Liver (tissue), 10 donors: ENCODE measurements around the gene THADA. TPM values are rescaled to one million over a fixed set of nuclear protein-coding genes. Genes with fewer than 3 reads are reported as not detected.

Experiments used
- DNase-seq: peaks from one replicate; pipeline ENCODE4 v3.0.0-alpha.2; 2017; ENCODE audit warnings: low spot score
- H3K27ac ChIP-seq, 2 donors: one replicate each; pipeline ENCODE4 v1.7.0; 2013; ENCODE audit warnings: inconsistent platforms in 2 of 2, low read length in 2 of 2, control low read depth in 1 of 2, low read depth in 1 of 2, mild to moderate bottlenecking in 1 of 2
- H3K27me3 ChIP-seq, 4 donors: one replicate each; pipeline versions ENCODE4 v1.6.1 to v1.7.0; 2013; ENCODE audit warnings: low read length in 3 of 4, inconsistent platforms in 1 of 4, mild to moderate bottlenecking in 1 of 4, moderate library complexity in 1 of 4; ENCODE audit not compliant: control insufficient read depth in 4 of 4, insufficient read depth in 4 of 4
- H3K36me3 ChIP-seq, 4 donors: one replicate each; pipeline versions ENCODE4 v1.6.1 to v1.7.0; 2013; ENCODE audit warnings: low read length in 3 of 4, mild to moderate bottlenecking in 3 of 4, low read depth in 1 of 4, moderate library complexity in 1 of 4; ENCODE audit not compliant: control insufficient read depth in 4 of 4, insufficient read depth in 3 of 4
- H3K4me1 ChIP-seq, 4 donors: one replicate each; pipeline versions ENCODE4 v1.6.1 to v1.7.0; 2013; ENCODE audit warnings: low read length in 3 of 4, mild to moderate bottlenecking in 3 of 4, moderate library complexity in 1 of 4; ENCODE audit not compliant: control insufficient read depth in 4 of 4, insufficient read depth in 4 of 4
- H3K4me3 ChIP-seq, 3 donors: one replicate each; pipeline versions ENCODE4 v1.6.1 to v1.7.0; 2013; ENCODE audit warnings: low read length in 3 of 3, control low read depth in 1 of 3, low read depth in 1 of 3, mild to moderate bottlenecking in 1 of 3
- H3K9ac ChIP-seq, 2 donors: one replicate each; pipeline ENCODE4 v1.7.0; 2013; ENCODE audit warnings: low read length in 2 of 2, mild to moderate bottlenecking in 2 of 2, moderate library complexity in 2 of 2, control low read depth in 1 of 2, low read depth in 1 of 2
- H3K9me3 ChIP-seq, 4 donors: one replicate each; pipeline versions ENCODE4 v1.6.1 to v1.7.0; 2013; ENCODE audit warnings: low read length in 3 of 4; ENCODE audit not compliant: control insufficient read depth in 4 of 4
- ATF3 ChIP-seq: IDR thresholded peaks from 2 replicates; pipeline ENCODE4 v1.6.1; 2016; ENCODE audit warnings: antibody characterized with exemption
- CTCF ChIP-seq: fragments of 150-350 bp; IDR thresholded peaks from 2 replicates; pipeline ENCODE4 v1.5.1; 2017; ENCODE audit warnings: improper control_type of control experiment, low read depth, low read length; ENCODE audit not compliant: missing input control
- FOXA2 ChIP-seq: IDR thresholded peaks from 2 replicates; pipeline ENCODE4 v1.6.1; 2016; ENCODE audit warnings: antibody characterized with exemption
- GABPA ChIP-seq, 2 donors: IDR thresholded peaks in 1 of 2; conservative IDR thresholded peaks in 1 of 2; 2 replicates each; pipeline ENCODE4 v1.6.1; 2016; ENCODE audit warnings: antibody characterized with exemption in 2 of 2, mild to moderate bottlenecking in 1 of 2, moderate library complexity in 1 of 2
- HNF4A ChIP-seq, 2 donors: conservative IDR thresholded peaks; 2 replicates each; pipeline ENCODE4 v1.6.1; 2016; ENCODE audit warnings: antibody characterized with exemption in 2 of 2, mild to moderate bottlenecking in 2 of 2
- HNF4G ChIP-seq: IDR thresholded peaks from 2 replicates; pipeline ENCODE4 v1.6.1; 2016; ENCODE audit warnings: antibody characterized with exemption
- JUND ChIP-seq, 2 donors: IDR thresholded peaks; 2 replicates each; pipeline ENCODE4 v1.6.1; 2016; ENCODE audit warnings: antibody characterized with exemption in 2 of 2
- MAX ChIP-seq: IDR thresholded peaks from 2 replicates; pipeline ENCODE4 v1.6.1; 2016; ENCODE audit warnings: antibody characterized with exemption
- NR2F2 ChIP-seq: IDR thresholded peaks from 2 replicates; pipeline ENCODE4 v1.6.1; 2016; ENCODE audit warnings: antibody characterized with exemption
- RAD21 ChIP-seq, 2 donors: IDR thresholded peaks; 2 replicates each; pipeline ENCODE4 v1.6.1; 2016; ENCODE audit warnings: antibody characterized with exemption in 2 of 2, mild to moderate bottlenecking in 2 of 2
- RXRA ChIP-seq, 2 donors: IDR thresholded peaks; 2 replicates each; pipeline ENCODE4 v1.6.1; 2017 to 2018; ENCODE audit warnings: antibody characterized with exemption in 2 of 2, mild to moderate bottlenecking in 1 of 2
- SP1 ChIP-seq: IDR thresholded peaks from 2 replicates; pipeline ENCODE4 v1.6.1; 2018; ENCODE audit warnings: antibody characterized with exemption, mild to moderate bottlenecking
- TAF1 ChIP-seq: conservative IDR thresholded peaks from 2 replicates; pipeline ENCODE4 v1.6.1; 2016; ENCODE audit warnings: antibody characterized with exemption, mild to moderate bottlenecking
- YY1 ChIP-seq: IDR thresholded peaks from 2 replicates; pipeline ENCODE4 v1.6.1; 2016; ENCODE audit warnings: antibody characterized with exemption, mild to moderate bottlenecking
- ZBTB33 ChIP-seq: IDR thresholded peaks from 2 replicates; pipeline ENCODE4 v1.6.1; 2016; ENCODE audit warnings: antibody characterized with exemption
- WGBS: extraction: QIAGEN DNeasy Blood & Tissue Kit; methylation state at CpG from one replicate; pipeline ENCODE4 v1.1.7; 2013; 5-methylcytosine and 5-hydroxymethylcytosine counted together
- polyA plus RNA-seq, 2 donors: library from polyadenylated mRNA; stranded (reverse) in 1 of 2; unstranded in 1 of 2; fragments of 200-250 nt in 1 of 2; fragments of >200 nt in 1 of 2; fragmentation: Nextera tagmentation in 1 of 2; extraction: Ambion mirVana in 1 of 2; gene quantifications; one replicate each; pipeline versions ENCODE4 v1.2.1 to v1.2.3, GENCODE V29; 2013 to 2015
- small RNA-seq: library from RNA; depleted of rRNA; stranded (forward); fragments of <200 nt; gene quantifications from one replicate; pipeline ENCODE3, GENCODE V24; 2014
- total RNA-seq, 2 donors: library from RNA; depleted of rRNA; stranded (reverse); fragments of >200 nt; gene quantifications; one replicate each; pipeline ENCODE4 v1.2.3, GENCODE V29; 2014
- donor health status: healthy.
- donor health status: healthy.
- donor health status: healthy.
- donor health status: healthy.
- donor health status: healthy.

Gene THADA
- total and polyA plus RNA-seq, 4 donors = 12.0 to 37.2 (median 22.3) TPM

GRCh38 chr2:43183743-43184142, 412.1 kb downstream of the THADA start:
- 74% methylated on average over 5 of the region's 5 CpGs for WGBS
- no peak overlapping the region for H3K4me3 ChIP-seq
- H3K27ac ChIP-seq = no peak overlapping the region
- TF ChIP-seq RAD21 (IDR thresholded peaks at IDR 0.05) (no peak), MAX (no peak), HNF4A (conservative IDR thresholded peaks at IDR 0.05) (no peak), FOXA2 (no peak), TAF1 (no peak), YY1 (no peak), NR2F2 (no peak), ZBTB33 (no peak), HNF4G (no peak), RXRA (IDR thresholded peaks at IDR 0.05) (no peak), ATF3 (no peak)
- H3K4me1 ChIP-seq = peaks cover 1 to 8% (median 5%) of the 10 kb centered on the region in 4 donors
- no peaks in the 10 kb centered on the region for H3K36me3 ChIP-seq
- no peak overlapping the region for H3K9ac ChIP-seq
- H3K27me3 ChIP-seq = no peaks in the 10 kb centered on the region
- no peak for DNase-seq
- no peaks in the 10 kb centered on the region for H3K9me3 ChIP-seq

GRCh38 chr2:43180897-43181296, 414.9 kb downstream of the THADA start:
- 98% methylated on average over 8 of the region's 8 CpGs for WGBS
- TF ChIP-seq RXRA (IDR thresholded peaks at IDR 0.05) (no peak), ZBTB33 (no peak), GABPA (IDR thresholded peaks at IDR 0.05 in 1 of 2, conservative IDR thresholded peaks at IDR 0.05 in 1 of 2) (no peak), CTCF (no peak), HNF4G (no peak), RAD21 (IDR thresholded peaks at IDR 0.05) (no peak), ATF3 (no peak), SP1 (no peak), JUND (IDR thresholded peaks at IDR 0.05) (no peak)

More at GRCh38 chr2:43180897-43181296, 414.9 kb downstream of the THADA start:
- Histone ChIP-seq H3K27me3 (no peaks in the 10 kb centered on the region), H3K9ac (no peak overlapping the region), H3K27ac (no peak overlapping the region), H3K4me1 (peaks cover 5 to 18% (median 11%) of the 10 kb centered on the region in 4 donors), H3K9me3 (no peaks in the 10 kb centered on the region), H3K4me3 (no peak overlapping the region), H3K36me3 (no peaks in the 10 kb centered on the region)
- DNase-seq = no peak

Small RNAs within 50 kb of the gene (small RNA-seq; reads per million reads assigned to genes)
- gene RF00019 = not detected
- not detected for gene RN7SL531P
- not detected for gene RNU6-958P

Other genes starting within 250 kb of the THADA start
- 1 to 10 TPM; 1.4 to 3.8 TPM for gene PLEKHH2, start 41.2 kb upstream of the THADA start, total RNA-seq
- under 1 TPM; 0.51 to 0.69 TPM for gene PLEKHH2, start 41.2 kb upstream of the THADA start, polyA plus RNA-seq
- under 1 TPM; 0.17 to 0.33 TPM for gene C1GALT1C1L, start 80.4 kb upstream of the THADA start, total RNA-seq
- gene C1GALT1C1L, start 80.4 kb upstream of the THADA start, polyA plus RNA-seq = under 1 TPM in 1 of 2 donors, not detected in 1; 0.07 TPM
- gene DYNC2LI1, start 178.0 kb upstream of the THADA start, total RNA-seq = 1 to 10 TPM; 5.6 to 6.1 TPM
- 1 to 10 TPM; 5.4 to 5.7 TPM for gene DYNC2LI1, start 178.0 kb upstream of the THADA start, polyA plus RNA-seq
- 10 to 100 TPM; 15.4 to 58.3 TPM for gene ABCG5, start 242.8 kb upstream of the THADA start, total RNA-seq
- 10 to 100 TPM; 18.7 to 63.8 TPM for gene ABCG5, start 242.8 kb upstream of the THADA start, polyA plus RNA-seq
- gene ABCG8, start 242.9 kb upstream of the THADA start, total RNA-seq = 10 to 100 TPM; 16.8 to 81.2 TPM
- gene ABCG8, start 242.9 kb upstream of the THADA start, polyA plus RNA-seq = 10 to 100 TPM; 28.1 to 46.9 TPM